VCaP (cell line): ENCODE results near the gene ANO2.

Experiments
- H3K27ac ChIP-seq: fragments of 450-650 bp; 2 replicates; pipeline ENCODE4 v1.5.1; 2017
- TF ChIP-seq, protein P1 (sequence below): fragments of 450-650 bp; conservative IDR thresholded peaks from 2 replicates; pipeline ENCODE4 v1.5.1; 2017; ENCODE audit warnings: mild to moderate bottlenecking, moderate library complexity

ANO2 gene

DNA sequence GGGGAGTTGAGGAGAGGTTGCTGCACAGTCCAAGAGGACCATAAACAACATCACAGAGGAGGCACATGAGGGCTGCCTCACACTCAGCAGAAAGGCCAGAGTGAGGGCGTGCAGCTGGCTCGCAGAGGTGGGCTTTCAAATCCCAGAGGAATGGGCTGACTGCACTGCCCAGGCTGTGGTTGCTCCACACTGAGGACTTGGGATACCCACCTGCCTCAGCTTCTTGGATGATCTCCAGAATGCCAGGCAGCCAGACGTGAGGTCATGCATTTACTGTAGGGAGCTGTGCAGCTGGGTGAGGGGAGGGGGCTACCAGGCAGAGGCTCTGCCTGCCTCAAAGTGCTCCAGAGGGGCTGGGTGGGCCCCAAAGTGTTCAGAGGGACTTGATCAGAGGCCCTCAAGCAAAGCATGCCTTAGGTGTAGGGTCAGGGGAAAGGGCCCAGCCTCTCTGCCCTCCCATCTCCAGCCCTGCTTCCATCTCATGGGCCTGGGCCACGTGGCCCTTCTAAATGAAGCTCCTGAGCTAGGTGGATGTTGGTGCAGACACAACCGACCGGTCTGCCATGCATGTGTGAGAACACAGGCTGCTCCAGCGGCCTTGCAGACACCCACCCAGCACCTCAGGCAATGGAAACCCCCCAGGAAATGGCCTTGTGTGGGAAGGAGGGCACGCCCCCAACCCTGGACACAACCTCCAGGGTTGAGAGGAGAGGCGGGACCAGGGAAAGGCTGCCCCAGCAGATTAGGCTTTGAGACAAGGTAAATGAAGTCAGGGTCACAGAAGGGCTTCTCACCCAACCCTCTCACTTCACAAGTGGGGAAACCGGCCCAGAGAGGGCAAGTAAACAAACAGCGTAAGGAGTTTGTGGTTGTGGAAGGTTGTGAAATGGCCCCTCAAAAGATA, 422.4 kb downstream of the ANO2 start:
- H3K27ac ChIP-seq = no peak overlapping the region
- TF ChIP-seq, protein P1, sequence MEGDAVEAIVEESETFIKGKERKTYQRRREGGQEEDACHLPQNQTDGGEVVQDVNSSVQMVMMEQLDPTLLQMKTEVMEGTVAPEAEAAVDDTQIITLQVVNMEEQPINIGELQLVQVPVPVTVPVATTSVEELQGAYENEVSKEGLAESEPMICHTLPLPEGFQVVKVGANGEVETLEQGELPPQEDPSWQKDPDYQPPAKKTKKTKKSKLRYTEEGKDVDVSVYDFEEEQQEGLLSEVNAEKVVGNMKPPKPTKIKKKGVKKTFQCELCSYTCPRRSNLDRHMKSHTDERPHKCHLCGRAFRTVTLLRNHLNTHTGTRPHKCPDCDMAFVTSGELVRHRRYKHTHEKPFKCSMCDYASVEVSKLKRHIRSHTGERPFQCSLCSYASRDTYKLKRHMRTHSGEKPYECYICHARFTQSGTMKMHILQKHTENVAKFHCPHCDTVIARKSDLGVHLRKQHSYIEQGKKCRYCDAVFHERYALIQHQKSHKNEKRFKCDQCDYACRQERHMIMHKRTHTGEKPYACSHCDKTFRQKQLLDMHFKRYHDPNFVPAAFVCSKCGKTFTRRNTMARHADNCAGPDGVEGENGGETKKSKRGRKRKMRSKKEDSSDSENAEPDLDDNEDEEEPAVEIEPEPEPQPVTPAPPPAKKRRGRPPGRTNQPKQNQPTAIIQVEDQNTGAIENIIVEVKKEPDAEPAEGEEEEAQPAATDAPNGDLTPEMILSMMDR = no peak

DNA sequence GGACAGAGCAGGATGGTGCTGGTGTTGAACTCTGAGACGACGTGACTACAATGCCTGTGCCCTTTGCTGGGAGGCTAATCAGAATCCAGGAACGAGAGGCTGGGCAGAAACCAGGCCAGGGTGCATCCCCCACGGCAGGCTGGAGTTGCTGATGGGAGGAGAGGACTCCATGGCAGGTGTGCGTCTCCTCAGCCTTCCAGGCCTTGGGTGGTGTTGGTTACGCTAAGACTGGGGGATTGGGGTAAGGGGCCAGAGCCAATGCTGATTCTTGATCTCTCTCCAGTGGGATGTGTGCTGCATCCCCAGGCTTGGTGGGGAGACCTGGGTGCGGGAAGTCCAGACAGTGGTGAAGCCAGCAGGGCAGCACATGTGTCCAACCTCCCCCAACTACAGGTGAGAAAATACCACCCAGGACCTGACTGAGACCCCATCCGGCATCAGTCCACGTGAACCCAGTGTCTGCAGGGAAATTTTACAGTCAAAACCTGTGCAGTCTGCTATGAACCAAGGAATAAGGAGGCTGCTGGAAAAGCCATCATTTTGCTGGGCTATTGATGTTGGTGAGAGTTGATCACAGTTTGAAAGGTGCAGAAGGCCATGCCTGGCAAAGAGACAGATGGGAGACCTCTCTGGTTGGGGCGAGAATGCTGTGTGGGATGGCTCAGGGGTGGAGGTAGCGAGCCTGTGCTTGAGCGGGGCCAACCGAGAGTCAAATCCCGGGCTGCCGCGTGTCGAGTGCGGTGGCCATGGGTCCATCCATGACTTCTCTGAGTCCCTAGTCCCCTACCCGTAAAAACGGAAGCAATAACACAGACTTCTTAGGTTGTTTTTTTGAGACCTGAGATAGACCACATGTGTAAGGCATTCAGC, 423.4 kb downstream of the ANO2 start:
- TF ChIP-seq, protein P1 = no peak
- H3K27ac ChIP-seq = no peak overlapping the region

DNA sequence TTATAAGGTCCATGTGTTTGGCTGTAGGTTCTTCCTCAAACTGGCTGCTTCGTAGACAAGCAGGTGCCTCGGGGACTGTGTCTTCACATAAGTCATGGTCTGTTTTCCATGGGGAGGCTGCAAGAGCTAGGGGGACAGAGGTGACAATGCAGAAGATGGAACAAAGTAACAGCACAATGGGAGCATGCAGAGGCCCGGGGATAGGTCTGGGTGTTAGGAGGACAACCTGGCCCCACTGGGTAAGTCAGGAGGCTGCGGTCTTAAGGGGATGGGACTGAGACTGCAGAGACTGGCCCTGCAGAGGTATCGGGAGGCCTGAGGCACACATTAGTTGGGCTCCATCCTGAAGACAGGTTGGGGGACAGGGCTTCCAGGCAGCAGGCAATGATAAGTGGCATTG, 424.2 kb downstream of the ANO2 start:
- TF ChIP-seq, protein P1 = no peak
- no peak overlapping the region for H3K27ac ChIP-seq

DNA sequence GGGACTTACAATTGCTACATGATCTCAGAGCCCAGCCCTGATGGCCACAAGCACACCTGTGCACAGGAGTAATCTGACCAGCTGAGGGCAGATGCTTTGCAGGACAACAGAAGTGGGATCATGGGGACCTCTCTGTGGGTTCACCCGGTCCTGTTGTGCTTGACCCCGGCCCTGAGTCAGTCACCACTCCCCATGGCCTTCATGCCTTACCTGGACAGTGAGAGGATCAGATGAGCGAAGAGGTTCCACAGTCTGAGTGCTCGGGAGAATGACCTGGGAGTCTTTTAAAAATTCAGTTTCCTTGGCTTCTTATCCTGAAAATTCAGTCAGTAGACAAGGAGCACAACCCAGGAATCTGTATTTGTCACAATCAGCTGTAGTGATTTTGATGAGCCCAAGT, 425.0 kb downstream of the ANO2 start:
- no peak overlapping the region for H3K27ac ChIP-seq
- TF ChIP-seq, protein P1 = no peak

DNA sequence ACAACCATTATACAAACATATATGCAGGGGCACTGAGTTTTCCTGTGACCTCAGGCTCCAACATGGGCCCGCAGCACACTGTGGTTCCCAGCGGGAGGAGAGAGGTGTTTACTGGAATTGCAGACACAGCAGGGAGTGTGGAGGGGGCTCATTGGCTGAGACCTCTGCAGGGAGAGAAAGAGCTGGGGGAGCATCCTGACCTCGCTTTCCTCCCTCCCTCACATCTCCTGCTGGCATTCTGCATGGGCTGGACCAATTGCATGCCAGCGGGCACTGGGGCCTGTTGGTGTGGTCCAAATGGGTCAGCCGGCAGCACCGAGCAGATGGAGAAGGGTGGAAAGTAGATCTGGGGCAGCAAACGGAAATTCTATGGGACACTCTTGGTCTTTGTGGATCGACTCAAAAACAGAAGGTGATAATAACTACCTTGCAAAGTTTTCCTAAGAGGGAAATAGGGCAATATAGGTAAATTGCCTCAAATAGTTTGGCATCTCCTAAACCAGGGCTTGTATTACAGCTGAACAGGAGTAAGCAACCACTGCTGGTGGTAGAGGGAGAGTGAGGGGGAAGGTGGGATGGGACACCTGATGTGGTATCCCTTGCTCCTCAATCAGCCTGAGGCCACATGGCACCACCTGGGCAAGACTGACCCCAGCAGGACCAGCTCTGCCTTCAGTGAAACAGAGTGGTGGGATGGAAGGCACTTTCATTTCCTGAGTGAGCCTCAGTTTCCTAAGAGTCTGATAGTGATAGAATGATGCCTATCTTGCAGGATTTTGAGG, 426.3 kb downstream of the ANO2 start:
- H3K27ac ChIP-seq = no peak overlapping the region
- TF ChIP-seq, protein P1 = no peak

DNA sequence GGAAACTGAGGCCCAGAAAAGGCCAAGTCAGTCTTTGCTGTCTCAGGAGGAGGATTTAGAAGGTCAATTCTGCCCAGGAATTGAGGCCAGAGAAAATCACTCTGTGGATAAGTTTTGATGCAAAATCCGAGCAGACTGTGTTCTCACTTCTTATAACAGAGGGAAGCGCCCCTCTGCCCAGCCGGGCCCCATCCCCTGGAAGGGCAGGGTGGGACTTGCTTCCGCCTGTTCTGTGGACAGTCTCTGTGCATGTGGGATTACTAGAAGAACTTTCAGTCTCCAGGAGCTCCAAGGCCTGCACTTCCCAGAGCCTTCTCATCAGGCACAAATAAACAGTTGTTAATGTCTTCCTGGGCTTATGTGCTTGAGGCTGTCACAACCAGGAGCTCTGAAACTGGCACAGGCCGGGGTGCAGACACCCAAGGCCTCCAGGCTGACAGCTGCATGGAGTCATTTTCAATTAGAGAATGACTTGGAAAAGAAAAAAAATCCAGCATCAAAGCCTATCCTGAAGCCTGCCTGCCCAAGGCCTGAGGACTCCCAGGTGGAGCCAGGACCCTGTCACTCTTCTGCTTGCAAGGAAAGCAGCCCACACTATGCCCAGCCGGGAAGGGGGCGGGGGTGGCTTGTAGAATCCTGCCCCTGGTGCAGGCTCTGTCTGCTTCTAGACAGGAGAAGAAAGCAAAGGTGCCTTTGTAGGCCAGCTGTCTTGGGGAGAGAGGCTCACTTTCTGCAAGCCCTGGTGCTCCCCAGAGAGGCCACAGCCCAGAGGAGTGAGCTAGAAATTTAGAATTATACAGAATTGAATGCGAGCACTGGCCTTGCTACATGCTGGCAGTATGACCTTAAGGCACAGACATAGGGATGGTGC, 428.5 kb downstream of the ANO2 start:
- H3K27ac ChIP-seq = no peak overlapping the region
- TF ChIP-seq, protein P1 = no peak
